HG02970 (cell line): ENCODE measurements around the gene INTS14.
"Not testable (repeated sequence)": the region's sequence is repeated elsewhere in the genome, so short reads cannot be mapped to it uniquely, and the experiment has no call there.

Source experiments
- ATAC-seq: cut with Tn5 transposase; IDR thresholded peaks from one replicate; pipeline ENCODE4 v1.9.1; 2021; ENCODE audit warnings: mild to moderate bottlenecking, moderate library complexity, moderate number of reproducible peaks; ENCODE audit not compliant: unreplicated experiment, low FRiP score

INTS14 gene

DNA sequence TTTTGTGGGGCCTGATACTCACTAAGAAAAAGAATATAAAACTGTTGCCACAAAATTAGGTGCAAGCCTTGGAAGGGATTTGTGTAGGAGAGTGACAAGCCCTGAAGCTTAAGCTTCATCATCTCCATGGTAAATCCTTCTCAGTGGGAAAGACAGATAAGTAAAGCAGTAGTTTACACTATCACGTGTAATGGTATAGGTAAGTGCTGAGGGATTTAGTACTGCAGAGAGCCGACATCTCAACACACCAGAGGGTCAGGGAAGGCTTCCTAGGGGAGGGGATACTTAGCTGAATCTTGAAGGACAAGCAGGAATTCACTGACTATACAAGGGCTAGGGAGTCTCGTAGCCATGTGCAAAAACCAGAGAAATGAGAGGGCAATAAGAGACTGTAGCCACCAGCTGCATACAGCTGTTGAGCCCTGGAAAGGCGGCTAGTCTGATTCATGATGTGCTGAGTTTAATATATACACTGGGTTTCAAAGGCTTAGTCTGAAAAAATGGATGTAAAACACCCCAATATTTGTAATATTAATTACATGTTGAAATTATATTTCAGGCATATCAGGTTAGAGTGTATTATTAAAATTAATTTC, 21.9 kb upstream of the INTS14 start:
- no peak for ATAC-seq

DNA sequence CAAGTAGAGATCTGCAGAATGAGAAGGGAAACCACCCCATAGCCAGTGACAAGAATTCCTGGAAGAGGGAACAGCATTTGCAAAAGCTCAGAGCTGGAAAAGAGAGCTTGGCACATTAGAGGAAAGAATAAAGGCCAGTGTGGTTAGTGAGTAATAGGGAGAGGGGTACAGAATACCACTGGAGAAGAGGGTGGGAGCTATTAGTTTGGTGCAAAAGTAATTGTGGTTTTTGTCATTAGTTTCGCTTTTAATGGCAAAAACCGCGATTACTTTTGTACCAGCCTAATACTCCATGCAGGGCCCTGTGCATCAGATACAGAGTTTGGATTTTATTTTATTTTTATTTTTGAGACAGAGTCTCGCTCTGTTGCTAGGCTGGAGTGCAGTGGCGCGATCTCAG, 20.6 kb upstream of the INTS14 start:
- no peak for ATAC-seq

DNA sequence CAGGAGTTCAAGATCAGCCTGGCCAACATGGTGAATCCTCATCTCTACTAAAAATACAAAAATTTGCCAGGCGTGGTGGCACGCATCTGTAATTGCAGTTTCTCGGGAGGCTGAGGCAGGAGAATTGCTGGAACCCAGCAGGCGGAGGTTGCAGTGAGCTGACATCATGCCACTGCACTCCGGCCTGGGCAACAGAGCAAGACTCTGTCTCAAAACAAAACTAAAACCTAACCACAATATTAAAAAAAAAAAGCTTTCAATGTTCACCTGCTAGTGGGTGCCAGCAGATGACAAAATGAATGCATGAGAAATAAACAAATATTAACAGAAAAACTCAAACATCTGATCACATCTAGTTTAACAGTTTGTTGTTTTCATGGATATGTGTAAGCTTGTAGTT, 19.8 kb upstream of the INTS14 start:
- ATAC-seq, result no peak

DNA sequence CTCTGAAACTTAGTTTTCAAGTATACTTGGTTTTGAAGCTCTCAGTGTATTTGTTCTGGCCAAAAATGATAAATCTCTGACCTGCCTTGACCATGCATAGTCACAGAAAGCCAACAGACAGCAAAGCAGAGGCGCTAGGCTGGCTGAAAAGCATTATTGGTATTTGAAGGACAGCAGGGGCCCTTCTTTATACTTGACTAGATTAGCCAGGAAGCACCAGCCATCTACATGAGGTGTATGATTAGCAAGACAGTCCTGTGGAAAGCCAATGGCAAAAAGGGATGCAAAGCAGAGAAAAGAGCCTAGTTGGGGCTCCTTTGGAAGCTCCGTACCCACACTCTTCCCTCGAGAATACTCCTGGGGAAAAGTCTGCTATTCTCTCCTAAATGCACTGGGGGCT, 18.6 kb upstream of the INTS14 start:
- no peak for ATAC-seq

DNA sequence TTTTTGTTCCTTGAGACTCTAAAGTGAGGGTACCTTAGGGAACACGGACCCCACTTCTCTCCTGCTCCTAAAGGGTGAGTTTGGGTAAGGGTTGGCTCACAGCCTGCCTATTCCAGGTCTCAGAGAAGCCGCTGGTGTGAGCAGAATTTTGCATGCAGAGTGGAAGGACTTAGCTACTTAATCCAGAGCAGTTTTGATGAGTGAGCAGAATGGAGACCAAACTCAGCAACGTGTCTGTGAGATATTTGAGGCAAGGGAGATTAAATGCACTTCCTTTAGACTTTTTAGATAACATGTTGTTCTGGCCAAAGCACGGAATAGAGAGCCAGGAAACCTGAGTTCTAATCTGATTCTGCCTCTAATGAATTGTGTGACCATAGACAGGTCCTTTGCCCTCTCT, 15.9 kb upstream of the INTS14 start:
- no peak for ATAC-seq

DNA sequence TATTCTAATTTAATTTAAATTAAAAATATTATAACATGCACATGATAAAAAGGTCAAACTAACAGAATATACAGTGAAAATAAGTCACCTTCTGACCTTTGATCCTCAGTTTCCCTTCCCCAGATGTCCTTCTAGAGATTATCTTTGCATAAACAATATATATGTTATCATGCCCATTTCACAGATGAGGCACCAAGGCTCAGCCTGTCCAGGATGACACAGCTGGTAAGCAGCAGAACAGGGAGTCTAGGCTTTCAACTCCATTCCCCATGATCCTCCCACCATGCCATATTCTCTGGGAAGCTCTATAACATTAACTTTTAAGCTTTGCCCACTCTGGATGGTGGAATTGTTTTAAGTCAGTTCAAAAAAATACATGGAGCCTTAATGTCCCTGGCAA, 12.2 kb upstream of the INTS14 start:
- no peak for ATAC-seq

DNA sequence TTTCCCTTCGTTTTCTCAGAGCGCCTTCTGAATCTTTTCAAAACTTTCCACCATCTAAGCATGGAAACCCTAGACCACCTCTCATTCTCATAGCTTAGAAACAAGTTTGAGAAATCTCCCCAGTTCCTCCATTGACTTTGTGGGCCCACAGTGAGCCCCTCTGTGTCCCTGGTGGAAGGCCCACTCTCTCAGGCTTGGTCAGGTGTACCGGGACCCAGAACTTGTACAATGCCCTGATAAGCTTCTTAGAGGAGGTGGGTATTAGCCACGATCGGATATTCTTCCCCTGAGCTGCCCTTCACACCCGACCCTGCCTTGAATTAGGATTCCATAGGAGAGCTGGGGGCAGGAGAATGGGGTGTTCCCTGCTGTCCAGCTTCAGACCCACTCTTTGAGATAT, 10.7 kb upstream of the INTS14 start, which contains the start of gene SLC24A1:
TSS of gene SLC24A1 (plus strand) at position 301 of the 400 bp plus-strand sequence. CDS start 2,143 bp downstream, outside the sequence.
- no peak for ATAC-seq

DNA sequence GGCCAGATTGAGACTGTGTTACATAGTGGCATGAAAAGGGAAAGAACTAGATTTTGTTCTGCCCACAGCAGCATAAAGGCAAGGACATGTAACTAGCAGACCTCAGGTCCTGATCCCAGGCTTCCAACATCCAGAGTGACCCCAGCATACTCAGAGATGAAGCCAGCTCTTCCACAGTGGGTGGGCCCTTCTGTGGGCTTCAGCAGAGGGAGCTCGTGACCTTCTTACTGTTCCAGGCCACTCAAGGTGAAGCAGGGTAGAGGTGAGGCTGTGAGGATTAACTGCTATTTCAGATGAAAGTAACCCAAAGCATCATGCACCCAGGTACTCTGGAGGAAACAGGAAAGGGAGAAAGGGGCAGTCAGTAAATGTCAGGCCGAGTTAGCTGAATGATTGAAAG, 9.9 kb upstream of the INTS14 start:
- no peak for ATAC-seq

DNA sequence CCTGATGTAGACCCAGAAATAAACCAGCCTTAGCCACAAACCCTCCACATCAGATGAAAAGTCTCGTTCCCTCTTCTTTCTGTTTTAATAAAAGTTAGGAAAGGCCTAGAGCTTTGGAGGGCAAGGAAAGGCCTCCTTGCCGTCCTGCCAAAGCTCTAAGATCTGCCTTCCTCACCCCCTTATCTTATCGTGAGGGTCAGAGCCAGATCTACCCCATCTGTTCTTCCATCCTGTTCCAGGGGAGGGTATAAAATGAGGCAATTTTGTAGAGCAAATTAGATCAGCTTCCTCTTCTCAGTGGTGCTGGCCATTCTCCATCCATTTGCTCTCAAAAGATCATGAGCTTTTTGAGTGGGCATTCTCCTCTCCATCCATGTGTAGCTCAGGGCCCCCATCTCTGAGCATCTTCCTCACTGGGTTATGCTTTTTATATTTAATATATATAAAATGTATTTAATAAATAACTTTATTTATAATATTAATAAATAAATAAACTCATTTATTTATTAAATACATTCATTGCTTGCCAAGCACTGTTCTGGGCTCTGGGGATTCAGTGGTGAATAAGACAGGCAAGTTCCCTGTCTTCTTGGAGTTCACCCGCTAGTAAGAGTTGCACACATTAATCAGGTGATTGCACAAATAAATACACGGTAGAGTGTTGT, 8.8 kb upstream of the INTS14 start:
- no peak for ATAC-seq

DNA sequence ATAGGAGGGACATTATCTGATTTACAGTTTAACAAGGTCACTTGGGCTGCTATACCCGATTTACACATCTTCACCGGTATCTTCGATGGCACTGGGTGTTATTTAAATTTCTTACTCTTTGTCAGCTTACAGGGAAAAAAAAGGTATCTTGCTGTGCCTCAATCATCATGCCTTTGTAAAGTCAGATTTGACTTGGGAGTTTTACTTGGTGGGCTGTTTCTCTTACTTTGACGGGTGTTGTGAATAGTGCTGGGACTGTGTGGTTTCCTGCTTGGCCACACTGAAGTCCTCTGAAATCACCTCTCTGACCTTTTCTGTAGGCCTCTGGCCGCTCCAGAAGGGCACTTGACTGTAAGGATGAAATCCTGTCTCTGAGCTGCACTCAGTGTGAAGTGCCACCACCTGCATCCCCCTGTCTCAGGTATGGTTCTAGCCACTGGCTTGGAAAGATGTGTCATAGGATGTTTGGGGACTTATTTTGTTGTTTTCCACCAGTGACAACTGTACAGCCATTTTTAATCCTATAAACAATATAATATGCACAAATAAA, 7.7 kb upstream of the INTS14 start:
- ATAC-seq, result no peak

DNA sequence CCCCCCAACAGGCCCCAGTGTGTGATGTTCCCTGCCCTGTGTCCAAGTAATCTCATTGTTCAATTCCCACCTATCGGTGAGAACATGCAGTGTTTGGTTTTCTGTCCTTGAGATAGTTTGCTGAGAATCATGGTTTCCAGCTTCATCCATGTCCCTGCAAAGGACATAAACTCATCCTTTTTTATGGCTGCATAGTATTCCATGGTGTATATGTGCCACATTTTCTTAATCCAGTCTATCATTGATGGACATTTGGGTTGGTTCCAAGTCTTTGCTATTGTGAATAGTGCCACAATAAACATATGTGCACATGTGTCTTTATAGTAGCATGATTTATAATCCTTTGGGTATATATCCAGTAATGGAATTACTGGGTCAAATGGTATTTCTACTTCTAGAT, 5.0 kb upstream of the INTS14 start:
- ATAC-seq, result not testable (repeated sequence)

DNA sequence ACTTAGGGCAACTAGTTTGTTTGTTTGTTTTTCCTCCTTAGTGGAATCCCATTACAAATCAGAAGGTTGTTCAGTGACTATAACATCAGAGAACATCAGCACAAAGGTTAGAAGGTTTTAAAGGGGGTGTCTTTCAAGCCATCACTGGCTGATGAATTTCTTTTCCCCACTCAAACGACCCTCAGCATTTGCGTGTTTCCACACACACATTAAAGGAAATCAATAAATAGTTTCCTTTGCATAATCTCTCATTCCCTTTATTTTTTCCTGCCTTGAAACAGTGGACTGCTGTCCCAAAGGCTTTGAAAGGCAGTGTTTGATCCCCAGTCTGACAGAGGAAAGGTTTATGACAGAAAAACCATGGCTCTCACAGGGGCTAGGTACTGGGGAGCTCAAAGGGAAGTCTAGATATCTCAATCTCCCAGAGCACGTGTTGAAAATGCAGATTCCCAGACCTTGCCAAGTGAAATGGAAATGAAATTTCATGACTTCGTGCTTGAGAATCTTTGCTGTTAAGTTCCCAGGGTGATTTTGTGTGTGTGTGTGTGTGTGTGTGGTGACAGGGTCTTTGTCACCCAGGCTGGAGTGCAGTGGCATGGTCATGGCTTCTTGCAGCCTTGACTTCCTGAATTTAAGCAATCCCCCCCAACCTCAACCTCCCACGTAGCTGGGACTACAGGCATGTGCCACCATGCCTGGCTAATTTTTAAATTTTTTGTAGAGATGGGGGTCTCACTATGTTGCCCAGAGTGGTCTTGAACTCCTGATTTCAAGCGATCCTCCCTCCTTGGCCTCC, 2.2 kb upstream of the INTS14 start:
- ATAC-seq, result no peak

DNA sequence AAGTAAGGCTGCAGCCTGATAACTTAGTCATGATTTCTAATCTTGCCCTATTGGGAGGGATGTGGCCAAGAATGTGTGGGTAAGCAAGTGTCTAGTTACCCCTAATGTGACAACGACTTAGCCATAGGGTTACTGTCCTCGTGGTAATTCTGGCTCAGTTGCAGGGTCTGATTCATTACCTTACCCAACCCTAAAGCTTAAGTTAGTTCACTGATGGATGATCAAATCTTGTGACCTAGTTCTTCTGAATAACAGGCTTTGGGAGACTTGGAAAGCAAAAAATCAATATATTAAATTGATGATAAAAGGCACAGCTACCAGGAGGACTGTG, 1.6 kb upstream of the INTS14 start:
- no peak for ATAC-seq

DNA sequence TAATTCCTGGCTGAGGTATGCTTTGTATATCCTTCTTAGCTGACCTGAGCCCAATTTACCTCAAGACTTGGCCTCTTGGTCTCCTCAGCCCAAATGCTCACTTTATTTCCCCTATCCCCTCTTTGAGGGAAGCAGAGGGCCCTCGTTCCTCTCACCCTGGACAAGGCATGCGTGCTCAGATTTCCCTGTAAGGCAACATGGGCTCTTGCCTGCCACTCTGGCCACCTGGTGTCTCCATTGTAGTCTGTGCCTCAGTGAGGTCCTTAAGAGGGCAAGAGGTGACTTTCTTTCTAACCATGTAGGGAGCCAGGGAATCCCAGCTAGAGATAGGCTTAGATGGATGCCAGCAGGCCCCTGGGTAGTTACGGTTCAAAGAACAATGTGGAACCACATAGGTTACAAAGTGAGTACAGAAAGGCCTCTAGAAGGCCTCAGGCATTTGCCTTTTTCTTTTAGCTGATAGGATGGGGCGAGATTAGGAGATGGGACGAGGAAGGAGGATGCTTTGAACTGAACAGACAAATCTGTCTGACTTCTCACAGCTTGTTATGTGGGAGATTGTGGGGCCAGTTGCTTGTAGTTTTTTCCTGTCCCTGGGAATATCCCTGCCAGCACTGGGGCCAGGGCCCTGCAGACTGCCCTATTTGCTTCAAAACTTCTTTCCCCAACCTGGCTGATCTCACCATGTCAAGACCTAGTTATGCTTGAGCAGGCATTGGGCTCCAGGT, 1.1 kb upstream of the INTS14 start:
- ATAC-seq, result no peak

DNA sequence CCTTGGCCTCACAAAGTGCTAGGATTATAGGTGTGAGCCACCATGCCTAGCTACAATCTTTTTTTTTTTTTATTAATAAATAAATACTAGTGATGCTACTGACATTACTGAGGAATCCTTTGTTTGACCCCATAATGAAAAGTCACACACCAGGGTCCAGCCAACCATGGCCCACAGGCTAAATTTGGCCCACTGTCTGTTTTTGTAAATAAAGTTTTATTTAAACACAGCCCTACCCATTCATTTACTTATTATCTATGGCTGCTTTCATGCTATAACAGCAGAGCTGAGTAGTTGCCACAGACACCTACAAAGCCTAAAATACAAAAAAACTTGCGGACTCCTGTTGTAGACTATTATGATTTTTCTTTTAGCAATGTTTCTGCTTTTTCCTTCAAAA, 7.4 kb downstream of the INTS14 start:
- ATAC-seq, result no peak

DNA sequence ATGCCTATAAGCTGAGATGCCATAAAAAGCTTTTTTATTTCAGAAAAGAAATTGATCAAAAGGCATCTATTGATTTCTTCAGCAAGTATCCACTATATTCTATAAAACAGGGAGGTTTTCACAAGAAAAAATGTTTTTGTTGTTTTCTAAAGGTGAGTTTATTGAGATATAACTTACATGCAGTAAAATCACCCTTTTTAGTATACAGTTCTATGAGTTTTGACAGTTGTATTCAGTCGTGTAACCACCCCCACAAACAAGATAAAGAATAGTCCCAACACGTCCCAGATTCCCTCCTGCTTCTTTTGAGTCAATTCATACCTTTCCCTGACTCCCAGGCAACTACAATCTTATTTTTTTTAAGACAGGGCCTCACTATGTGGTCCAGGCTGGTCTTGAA, 7.8 kb downstream of the INTS14 start:
- ATAC-seq, result no peak

DNA sequence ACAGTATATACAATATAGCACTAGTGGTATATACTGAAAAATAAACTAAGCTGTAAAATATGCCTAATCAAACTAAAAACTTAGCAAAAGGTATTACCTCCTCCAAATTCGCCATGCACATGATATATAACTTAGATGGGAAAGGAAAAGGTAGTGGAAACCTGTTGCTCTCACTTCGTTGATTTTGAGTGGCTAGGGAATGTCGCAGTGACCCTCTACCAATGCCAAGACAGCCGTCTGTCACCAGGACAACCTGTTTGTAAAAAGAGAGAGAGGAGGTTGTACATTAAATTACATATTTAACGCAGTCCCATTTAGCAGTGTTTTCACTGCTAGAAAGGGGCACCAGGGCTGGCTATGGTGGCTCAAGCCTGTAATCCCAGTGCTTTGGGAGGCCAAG, 11.3 kb downstream of the INTS14 start:
- no peak for ATAC-seq

DNA sequence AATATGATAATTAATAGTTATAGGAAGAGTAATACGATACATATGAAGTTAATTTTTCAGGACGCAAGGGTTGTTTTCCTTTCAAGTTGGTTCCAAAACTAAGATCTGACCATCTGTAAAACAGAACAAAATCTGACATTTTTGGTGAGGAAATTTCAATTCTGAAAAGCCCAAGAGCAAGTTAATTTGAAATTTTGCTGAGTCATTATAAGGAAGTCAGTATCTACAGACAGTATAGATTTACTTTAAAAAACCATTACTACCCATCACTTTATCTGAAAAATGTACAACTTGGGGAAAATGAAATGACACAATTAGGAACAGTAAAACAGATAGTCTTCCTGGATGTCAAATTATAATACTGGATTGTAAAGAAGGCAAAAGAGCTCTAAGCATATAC, 12.5 kb downstream of the INTS14 start:
- ATAC-seq, result no peak

DNA sequence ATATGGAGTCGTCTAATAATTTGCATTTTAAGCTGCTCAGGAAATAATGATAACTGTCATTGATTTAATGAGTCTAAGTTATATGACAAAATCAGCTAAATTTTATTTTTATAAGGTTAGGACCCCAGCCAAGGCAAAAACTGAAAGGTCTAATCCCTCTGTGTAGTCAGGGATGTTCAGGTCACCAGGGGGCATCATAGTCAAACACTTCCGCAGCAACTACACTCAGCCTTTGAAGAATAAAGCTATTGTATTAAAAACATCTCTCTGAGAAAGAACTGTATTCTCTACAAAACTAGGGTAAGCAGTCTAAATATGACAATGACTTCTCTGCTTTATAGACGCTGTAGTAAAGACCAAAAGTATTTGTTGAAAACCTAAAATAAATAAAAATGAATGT, 15.0 kb downstream of the INTS14 start:
- no peak for ATAC-seq

DNA sequence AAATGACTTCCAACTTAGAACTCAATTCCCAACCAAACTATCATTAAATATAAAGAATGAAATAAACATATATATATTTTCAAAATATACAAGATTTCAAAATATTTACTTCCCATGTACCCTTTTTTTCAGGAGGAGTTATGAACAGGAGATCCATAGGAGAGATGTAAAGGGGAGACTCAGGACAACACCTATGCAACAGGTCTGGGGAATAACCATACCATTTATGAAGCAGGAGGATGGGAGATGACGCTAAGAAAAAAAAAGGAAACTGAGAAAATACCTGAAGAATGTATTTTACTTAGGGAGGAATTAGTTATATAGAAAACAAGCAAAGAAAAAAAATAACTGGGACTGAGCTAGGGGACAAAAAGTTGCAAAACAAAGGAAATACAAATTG, 23.8 kb downstream of the INTS14 start:
- ATAC-seq, result no peak

DNA sequence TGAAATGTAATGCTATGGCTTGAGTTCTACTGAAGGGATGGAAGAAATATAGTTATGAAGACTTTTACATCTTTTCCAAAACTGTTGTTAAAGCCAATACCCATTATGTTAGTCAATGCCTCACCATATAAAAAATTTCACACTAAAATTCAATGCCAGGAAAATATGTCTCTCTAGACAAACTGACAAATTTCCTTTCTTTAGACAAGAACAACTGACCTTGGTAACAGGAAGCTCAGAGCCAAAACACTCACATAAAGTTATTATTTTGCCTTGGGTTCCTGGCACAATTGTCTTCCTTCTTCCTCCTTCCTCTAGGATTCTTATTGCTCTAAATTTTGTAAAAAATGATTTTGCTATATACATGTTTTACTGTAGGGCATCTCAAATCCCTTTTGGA, 26.7 kb downstream of the INTS14 start:
- ATAC-seq, result no peak
